ENCODE measurements around the gene ODF2.

GRCh38 chr9:128415281-128415680 lies 40.5 kb upstream of the ODF2 start:
- no peak for TF ChIP-seq CTCF (optimal IDR thresholded peaks at IDR 0.05 in 1 of 3, IDR thresholded peaks at IDR 0.05 in 1 of 3, conservative IDR thresholded peaks at IDR 0.05 in 1 of 3; ENCODE audit: extremely low read depth in 1 of 3, insufficient read depth in 2 of 3, low read length in 3 of 3)
- TF ChIP-seq EZH2 (IDR thresholded peaks at IDR 0.05; ENCODE audit: low read length): no peak

Measured in keratinocyte (primary cell).